Activated CD8-positive, alpha-beta T cell treated with anti-CD3 and anti-CD28 coated beads for 36 hours (primary cell): Measurements from ENCODE around the gene SLC44A5. TPM values are rescaled to one million over a fixed set of nuclear protein-coding genes. Genes with fewer than 3 reads are reported as not detected.

Experiments
- ATAC-seq: fragments of 200-7000 bp; cut with Tn5 transposase; one replicate; pipeline ENCODE4 v1.10.0; 2021; ENCODE audit warnings: mild to moderate bottlenecking, moderate library complexity
- CTCF ChIA-PET: fragments of 350-600 bp; sonication (Branson Sonifier 250); formaldehyde crosslinking; loops from one replicate; lab custom pipeline; 2021; ENCODE audit warnings: antibody characterized with exemption; lab: Charles Lee
- POLR2A ChIA-PET: fragments of 350-600 bp; sonication (Branson Sonifier 250); formaldehyde crosslinking; loops from one replicate; lab custom pipeline; 2021; ENCODE audit warnings: antibody characterized with exemption; lab: Charles Lee
- DNase-seq: peaks from one replicate; pipeline ENCODE4 v3.0.0-alpha.2; 2020
- H3K27ac Mint-ChIP-seq: one replicate; pipeline ENCODE4 v1.8.0; 2021; ENCODE audit warnings: mild to moderate bottlenecking, mixed read lengths
- H3K27me3 Mint-ChIP-seq: one replicate; pipeline ENCODE4 v1.8.0; 2021; ENCODE audit warnings: mixed read lengths
- H3K36me3 Mint-ChIP-seq: one replicate; pipeline ENCODE4 v1.8.0; 2021; ENCODE audit warnings: low read depth, mixed read lengths
- H3K4me1 Mint-ChIP-seq: one replicate; pipeline ENCODE4 v1.8.0; 2021; ENCODE audit warnings: low read depth, mixed read lengths
- H3K4me3 Mint-ChIP-seq: one replicate; pipeline ENCODE4 v1.8.0; 2021; ENCODE audit warnings: mild to moderate bottlenecking, moderate library complexity, mixed read lengths
- H3K9me3 Mint-ChIP-seq: one replicate; pipeline ENCODE4 v1.8.0; 2021; ENCODE audit warnings: mixed read lengths
- intact Hi-C: fragments of 100-400 bp; cut with micrococcal nuclease; formaldehyde crosslinking; loops from one replicate; pipeline ENCODE4 v1.10.0; 2022
- total RNA-seq, 2 experiments: library from RNA; stranded (reverse); gene quantifications; one replicate each; pipeline ENCODE4 v1.2.3, GENCODE V29; 2021
- TF ChIP-seq, protein P1 (sequence below): fragments of 200-600 bp; IDR thresholded peaks from one replicate; pipeline ENCODE4 v1.8.0; 2022; ENCODE audit warnings: antibody characterized with exemption, mild to moderate bottlenecking

Gene SLC44A5
- total RNA-seq, 2 experiments from 2014 or later, result 0.11 to 0.22 TPM

DNA sequence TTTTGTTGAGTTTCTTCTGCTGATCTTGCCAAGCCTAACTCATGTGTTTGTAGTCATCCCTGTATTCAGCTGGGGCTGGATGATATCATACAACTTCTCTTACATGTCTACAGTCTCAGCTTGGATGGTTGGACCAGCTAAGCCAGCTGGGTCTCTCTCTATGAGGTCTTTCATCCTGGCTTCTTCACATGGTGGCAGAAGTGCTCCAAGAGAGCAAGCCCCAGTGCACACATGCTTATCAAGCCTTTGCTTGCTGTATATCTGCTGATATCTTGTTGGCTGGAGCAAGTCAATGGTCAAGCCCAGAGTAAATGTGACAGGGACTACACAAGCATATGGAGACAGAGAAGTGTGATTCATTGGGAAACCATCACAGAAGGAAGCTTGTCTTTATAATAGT is 29.2 kb upstream of the SLC44A5 start:
- H3K4me3 Mint-ChIP-seq, result no peak overlapping the region
- ChIA-PET POLR2A (no interaction called here), CTCF (no interaction called here)
- peaks cover 4% of the 10 kb centered on the region for H3K27me3 Mint-ChIP-seq
- ATAC-seq (no peak), DNase-seq (no peak)
- no peaks in the 10 kb centered on the region for H3K9me3 Mint-ChIP-seq
- intact Hi-C loops, result no loop called here
- H3K4me1 Mint-ChIP-seq, result no peaks in the 10 kb centered on the region
- no peak overlapping the region for H3K27ac Mint-ChIP-seq
- no peaks in the 10 kb centered on the region for H3K36me3 Mint-ChIP-seq
- TF ChIP-seq, protein P1, sequence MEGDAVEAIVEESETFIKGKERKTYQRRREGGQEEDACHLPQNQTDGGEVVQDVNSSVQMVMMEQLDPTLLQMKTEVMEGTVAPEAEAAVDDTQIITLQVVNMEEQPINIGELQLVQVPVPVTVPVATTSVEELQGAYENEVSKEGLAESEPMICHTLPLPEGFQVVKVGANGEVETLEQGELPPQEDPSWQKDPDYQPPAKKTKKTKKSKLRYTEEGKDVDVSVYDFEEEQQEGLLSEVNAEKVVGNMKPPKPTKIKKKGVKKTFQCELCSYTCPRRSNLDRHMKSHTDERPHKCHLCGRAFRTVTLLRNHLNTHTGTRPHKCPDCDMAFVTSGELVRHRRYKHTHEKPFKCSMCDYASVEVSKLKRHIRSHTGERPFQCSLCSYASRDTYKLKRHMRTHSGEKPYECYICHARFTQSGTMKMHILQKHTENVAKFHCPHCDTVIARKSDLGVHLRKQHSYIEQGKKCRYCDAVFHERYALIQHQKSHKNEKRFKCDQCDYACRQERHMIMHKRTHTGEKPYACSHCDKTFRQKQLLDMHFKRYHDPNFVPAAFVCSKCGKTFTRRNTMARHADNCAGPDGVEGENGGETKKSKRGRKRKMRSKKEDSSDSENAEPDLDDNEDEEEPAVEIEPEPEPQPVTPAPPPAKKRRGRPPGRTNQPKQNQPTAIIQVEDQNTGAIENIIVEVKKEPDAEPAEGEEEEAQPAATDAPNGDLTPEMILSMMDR, result no peak

DNA sequence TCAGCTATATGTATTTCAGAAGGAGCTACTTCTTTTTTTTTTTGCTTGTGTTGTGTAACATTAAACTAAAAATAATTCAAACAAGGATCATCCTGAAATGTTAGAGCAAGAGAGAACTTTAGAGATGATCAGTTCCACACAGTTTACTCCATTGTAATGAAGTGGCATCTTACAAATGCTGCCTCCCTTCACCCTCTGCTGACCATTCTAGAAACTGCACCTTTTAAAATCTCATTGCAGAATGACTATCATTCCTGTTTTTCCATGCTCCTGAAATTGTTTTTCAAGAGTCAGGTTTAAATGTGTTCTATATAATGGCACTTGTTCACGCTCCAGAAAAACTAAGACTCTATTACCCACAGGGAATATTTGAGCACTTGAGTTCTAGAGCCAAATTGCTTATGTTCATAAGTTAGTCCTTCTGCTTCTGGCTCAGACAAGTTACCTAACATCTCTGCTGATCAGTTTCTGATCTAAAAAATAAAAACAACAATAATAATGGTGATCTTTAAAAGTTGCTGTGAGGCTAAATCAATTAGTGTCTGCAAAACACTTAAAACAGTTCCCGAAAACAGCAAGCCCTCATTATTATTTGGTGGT is 21.5 kb upstream of the SLC44A5 start:
- intact Hi-C loops, result loop anchor here (10.0 kb wide), 1 partner anchor 368 kb away; no protein-coding TSS in a partner anchor
- no peak overlapping the region for H3K4me3 Mint-ChIP-seq
- no peak overlapping the region for H3K27ac Mint-ChIP-seq
- DNase-seq (no peak), ATAC-seq (no peak)
- no peaks in the 10 kb centered on the region for H3K9me3 Mint-ChIP-seq
- H3K4me1 Mint-ChIP-seq, result no peaks in the 10 kb centered on the region
- no peaks in the 10 kb centered on the region for H3K36me3 Mint-ChIP-seq
- TF ChIP-seq, protein P1, result peak; percentile 80
- peaks cover 15% of the 10 kb centered on the region for H3K27me3 Mint-ChIP-seq
- CTCF ChIA-PET, result interaction anchor here (0.6 to 2.5 kb wide), 5 partner anchors 15 to 366 kb away, joined by 3 to 8 read pairs (median 4); no protein-coding TSS in a partner anchor
- POLR2A ChIA-PET, result interaction anchor here (0.7 kb wide), 1 partner anchor 14 kb away, joined by 3 read pairs; no protein-coding TSS in a partner anchor

DNA sequence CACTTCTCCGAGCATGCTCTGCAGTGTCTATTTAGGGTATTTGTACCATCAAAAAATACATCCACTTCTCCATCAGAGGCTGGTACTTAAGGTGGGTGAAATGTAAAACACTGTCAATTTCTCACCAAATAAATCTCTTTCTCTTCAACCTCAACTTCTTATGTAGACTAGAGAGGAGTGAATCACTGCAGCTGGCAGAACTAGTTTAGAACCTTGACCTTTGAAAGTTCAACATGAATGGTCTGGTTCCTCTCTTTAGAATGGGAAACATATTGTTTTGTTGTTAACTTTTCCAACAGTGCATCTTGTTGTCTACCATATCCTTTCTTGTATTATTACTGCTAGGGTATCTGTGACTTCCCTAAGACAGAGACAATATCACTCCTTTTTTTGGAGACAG is 20.1 kb upstream of the SLC44A5 start:
- DNase-seq (no peak), ATAC-seq (no peak)
- Mint-ChIP-seq H3K9me3 (no peaks in the 10 kb centered on the region), H3K27ac (no peak overlapping the region), H3K36me3 (no peaks in the 10 kb centered on the region), H3K27me3 (peaks cover 24% of the 10 kb centered on the region), H3K4me1 (no peaks in the 10 kb centered on the region), H3K4me3 (no peak overlapping the region)
- POLR2A ChIA-PET, result no interaction called here
- intact Hi-C loops, result loop anchor here (10.0 kb wide), 1 partner anchor 366 kb away; no protein-coding TSS in a partner anchor
- CTCF ChIA-PET, result interaction anchor here (1.6 to 2.5 kb wide), 2 partner anchors 365 to 857 kb away, joined by 3 to 8 read pairs; no protein-coding TSS in a partner anchor
- TF ChIP-seq, protein P1, result no peak

DNA sequence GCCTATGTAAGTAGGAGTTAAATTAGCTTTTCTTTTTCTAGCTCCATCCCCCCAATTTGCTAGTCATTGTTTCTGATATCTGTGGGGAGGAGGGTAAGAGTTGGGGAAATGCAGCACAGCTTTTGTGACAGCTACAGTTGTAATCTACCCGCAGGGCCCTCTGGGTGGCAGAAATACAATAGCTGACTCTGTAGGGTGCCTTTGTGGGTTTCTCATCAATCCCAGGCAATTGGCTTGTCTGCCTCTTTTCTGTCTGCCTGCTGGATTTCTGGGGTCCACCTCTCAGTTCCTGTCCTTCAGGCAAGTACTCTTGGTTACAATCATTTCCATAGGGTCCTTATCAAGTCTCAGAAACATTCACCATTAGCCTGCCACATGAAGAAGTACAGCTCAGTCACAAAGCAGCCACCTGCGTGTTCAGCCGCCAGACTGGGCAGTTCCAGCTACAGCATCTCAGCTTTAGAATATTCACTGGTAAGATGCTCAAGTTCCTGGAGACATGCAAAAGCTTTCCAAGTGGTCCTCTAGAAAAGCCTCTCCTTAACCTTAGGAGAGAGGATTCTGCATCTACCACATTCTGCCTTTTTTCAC is 19.2 kb upstream of the SLC44A5 start:
- ChIA-PET CTCF (interaction anchor here (0.5 to 1.6 kb wide), 4 partner anchors 12 to 857 kb away, joined by 3 read pairs; no protein-coding TSS in a partner anchor), POLR2A (interaction anchor here (0.5 kb wide), 1 partner anchor 89 kb away, joined by 4 read pairs; no protein-coding TSS in a partner anchor)
- TF ChIP-seq, protein P1, result no peak
- ATAC-seq (no peak), DNase-seq (no peak)
- Mint-ChIP-seq H3K27ac (no peak overlapping the region), H3K27me3 (peaks cover 26% of the 10 kb centered on the region), H3K4me1 (no peaks in the 10 kb centered on the region), H3K36me3 (no peaks in the 10 kb centered on the region), H3K4me3 (no peak overlapping the region), H3K9me3 (no peaks in the 10 kb centered on the region)
- intact Hi-C loops, result loop anchor here (10.0 kb wide), 1 partner anchor 365 kb away; no protein-coding TSS in a partner anchor

DNA sequence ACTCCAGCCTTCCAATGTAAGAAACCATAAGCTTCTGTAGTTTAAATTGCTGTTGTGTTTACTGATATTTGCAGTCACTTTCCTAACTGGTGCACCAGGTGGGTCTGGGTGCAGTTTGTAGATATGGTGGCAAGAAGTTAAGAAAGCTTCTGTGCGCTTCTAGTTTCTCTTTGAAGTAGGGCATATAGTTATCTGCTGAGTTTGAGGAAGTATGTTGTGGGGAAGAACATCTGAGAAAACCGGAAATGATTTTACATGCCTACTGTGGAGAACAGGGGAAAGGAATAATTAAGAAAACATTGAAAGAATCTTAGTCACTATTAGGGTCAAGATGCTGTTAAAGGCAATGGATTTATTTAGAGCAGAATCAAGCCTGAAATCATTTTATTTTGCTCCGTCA is 14.9 kb upstream of the SLC44A5 start:
- Mint-ChIP-seq H3K4me1 (no peaks in the 10 kb centered on the region), H3K36me3 (no peaks in the 10 kb centered on the region), H3K27me3 (peaks cover 32% of the 10 kb centered on the region), H3K27ac (no peak overlapping the region), H3K4me3 (no peak overlapping the region), H3K9me3 (no peaks in the 10 kb centered on the region)
- DNase-seq (no peak), ATAC-seq (no peak)
- POLR2A ChIA-PET, result no interaction called here
- CTCF ChIA-PET, result no interaction called here
- TF ChIP-seq, protein P1, result no peak
- intact Hi-C loops, result no loop called here
